CD4-positive, alpha-beta T cell treated with Interferon gamma for 1 hour (primary cell): ENCODE data around the gene PCDHA2.
"Not testable (repeated sequence)": the region's sequence is repeated elsewhere in the genome, so short reads cannot be mapped to it uniquely, and the experiment has no call there.

Source experiments
- DNase-seq: peaks from one replicate; pipeline ENCODE4 v3.0.0-alpha.2; 2020

The PCDHA2 gene

GRCh38 chr5:140794595-140795258 lies at the start of gene PCDHA2:
TSS of gene PCDHA2 (plus strand) at chr5:140794852.
- DNase-seq, result no peak

- DNase-seq, result no peak
Measured at GRCh38 chr5:140753561-140753960, 41.1 kb upstream of the PCDHA2 start.

GRCh38 chr5:140764177-140764973 lies 30.3 kb upstream of the PCDHA2 start:
- no peak for DNase-seq

- no peak for DNase-seq
Measured at GRCh38 chr5:140767444-140767843, 27.2 kb upstream of the PCDHA2 start.

GRCh38 chr5:140780512-140780911 lies 14.1 kb upstream of the PCDHA2 start:
- DNase-seq, result no peak

- DNase-seq, result no peak
Measured at GRCh38 chr5:140785905-140786686, 8.6 kb upstream of the PCDHA2 start, which contains the start of gene PCDHA1. TSS of gene PCDHA1 (plus strand) at chr5:140786140.

- DNase-seq, result not testable (repeated sequence)
Measured at GRCh38 chr5:140787422-140787821, 7.2 kb upstream of the PCDHA2 start.

- DNase-seq, result not testable (repeated sequence)
Measured at GRCh38 chr5:140787849-140788504, 6.7 kb upstream of the PCDHA2 start.

GRCh38 chr5:140791089-140791488 lies 3.6 kb upstream of the PCDHA2 start:
- DNase-seq, result no peak

GRCh38 chr5:140795259-140795641 lies 598 bp downstream of the PCDHA2 start:
- DNase-seq, result no peak

GRCh38 chr5:140796072-140796717 lies 1.5 kb downstream of the PCDHA2 start:
- DNase-seq, result not testable (repeated sequence)

GRCh38 chr5:140796718-140797095 lies 2.1 kb downstream of the PCDHA2 start:
- DNase-seq, result no peak

GRCh38 chr5:140800816-140801493 lies 6.3 kb downstream of the PCDHA2 start, which contains the start of gene PCDHA3:
TSS of gene PCDHA3 (plus strand) at chr5:140801057.
- DNase-seq, result no peak

GRCh38 chr5:140801494-140801841 lies 6.8 kb downstream of the PCDHA2 start:
- DNase-seq, result no peak

GRCh38 chr5:140802381-140802780 lies 7.7 kb downstream of the PCDHA2 start:
- not testable (repeated sequence) for DNase-seq

GRCh38 chr5:140802781-140803271 lies 8.2 kb downstream of the PCDHA2 start:
- DNase-seq, result no peak

GRCh38 chr5:140806834-140807775 lies 12.5 kb downstream of the PCDHA2 start, which contains the start of gene PCDHA4:
TSS of gene PCDHA4 (plus strand) at chr5:140807068.
- DNase-seq, result no peak

GRCh38 chr5:140808241-140808888 lies 13.7 kb downstream of the PCDHA2 start:
- DNase-seq, result not testable (repeated sequence)

- DNase-seq, result no peak
Measured at GRCh38 chr5:140808889-140809291, 14.2 kb downstream of the PCDHA2 start.
